Muscle layer of duodenum (tissue), 2 donors: Measurements from ENCODE around the gene GPR39.
"Not testable (repeated sequence)": the region's sequence is repeated elsewhere in the genome, so short reads cannot be mapped to it uniquely, and the experiment has no call there.

Experiments
- H3K27ac ChIP-seq: one replicate; pipeline ENCODE4 v1.7.0; 2013; ENCODE audit warnings: mild to moderate bottlenecking, low read length
- H3K27me3 ChIP-seq: one replicate; pipeline ENCODE4 v1.7.0; 2013; ENCODE audit warnings: low read depth, mild to moderate bottlenecking, control low read depth, low read length
- H3K36me3 ChIP-seq, 2 donors: one replicate each; pipeline ENCODE4 v1.7.0; 2013; ENCODE audit warnings: low read length in 2 of 2, control low read depth in 1 of 2, mild to moderate bottlenecking in 1 of 2; ENCODE audit not compliant: insufficient read depth in 2 of 2, control insufficient read depth in 1 of 2
- H3K4me1 ChIP-seq, 2 donors: one replicate each; pipeline ENCODE4 v1.7.0; 2013; ENCODE audit warnings: low read length in 2 of 2, mild to moderate bottlenecking in 2 of 2, control low read depth in 1 of 2, moderate library complexity in 1 of 2; ENCODE audit not compliant: insufficient read depth in 2 of 2, control insufficient read depth in 1 of 2
- H3K4me3 ChIP-seq, 2 donors: one replicate each; pipeline ENCODE4 v1.7.0; 2013; ENCODE audit warnings: low read length in 2 of 2, low read depth in 1 of 2, mild to moderate bottlenecking in 1 of 2
- H3K9me3 ChIP-seq, 2 donors: one replicate each; pipeline ENCODE4 v1.7.0; 2013; ENCODE audit warnings: low read length in 2 of 2, control low read depth in 1 of 2, mild to moderate bottlenecking in 1 of 2; ENCODE audit not compliant: control insufficient read depth in 1 of 2
- donor health status: healthy.

Gene GPR39

DNA sequence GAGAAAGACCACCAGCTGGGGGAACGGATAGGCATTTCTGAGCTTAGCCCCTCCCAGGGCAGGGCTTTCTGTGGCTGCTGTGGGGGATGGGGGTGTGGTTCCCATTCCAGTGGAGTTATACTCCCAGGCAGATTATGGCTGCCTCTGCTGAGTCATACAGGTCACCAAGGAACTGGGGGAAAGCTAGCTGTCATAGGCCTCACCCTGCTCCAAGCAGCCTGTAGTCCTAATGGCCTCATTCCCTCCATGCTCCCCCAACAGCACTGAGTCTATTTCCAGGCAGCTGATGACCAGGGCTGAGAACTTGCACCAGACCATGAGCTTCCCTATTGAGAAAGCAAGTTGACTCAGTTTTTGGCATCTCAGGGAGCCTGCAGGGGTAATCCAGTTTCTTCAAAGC is 87.1 kb downstream of the GPR39 start:
- Histone ChIP-seq H3K9me3 (peaks cover 7 to 10% of the 10 kb centered on the region in 2 donors), H3K36me3 (no peaks in the 10 kb centered on the region), H3K27me3 (no peaks in the 10 kb centered on the region), H3K27ac (no peak overlapping the region), H3K4me1 (no peaks in the 10 kb centered on the region), H3K4me3 (no peak overlapping the region)

DNA sequence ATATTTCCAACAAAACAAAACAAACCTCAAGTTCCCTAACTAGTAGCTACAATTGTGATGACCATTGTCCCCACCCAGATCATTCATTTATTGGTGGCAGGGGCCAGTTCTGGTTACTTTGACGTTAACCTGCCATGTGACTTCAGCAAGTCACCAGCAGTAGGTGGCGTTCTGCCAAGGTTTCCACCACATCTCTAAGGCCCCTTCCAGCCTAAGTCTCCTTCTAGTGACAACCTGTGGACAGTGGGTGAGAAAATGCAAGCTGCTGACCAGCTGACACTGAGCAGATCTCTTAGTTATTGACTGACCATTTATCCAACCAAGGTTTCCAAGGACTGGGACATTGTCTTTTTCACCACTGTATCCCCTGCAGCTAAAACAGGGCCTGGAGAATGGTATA is 98.4 kb downstream of the GPR39 start:
- H3K27me3 ChIP-seq: no peaks in the 10 kb centered on the region

DNA sequence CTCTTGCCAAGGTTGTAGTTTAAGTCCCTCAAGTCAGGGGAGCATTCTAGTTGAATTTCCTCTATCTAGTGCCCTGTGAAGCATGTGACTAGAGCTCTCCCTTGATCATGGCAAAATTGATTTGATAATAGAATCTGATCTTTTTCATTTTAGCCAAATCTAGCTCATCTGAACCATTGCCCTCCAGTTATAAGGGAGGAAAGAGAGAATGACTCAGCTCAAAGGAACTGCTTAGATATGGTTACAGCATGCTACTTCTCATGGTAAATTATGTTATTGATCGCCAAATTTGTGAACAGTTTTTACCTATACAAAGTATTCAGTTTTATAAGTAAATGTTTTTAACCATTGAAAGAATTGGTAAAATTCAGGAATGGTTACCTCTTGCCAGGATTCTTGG is 100.8 kb downstream of the GPR39 start:
- no peaks in the 10 kb centered on the region for H3K4me1 ChIP-seq
- no peak overlapping the region for H3K27ac ChIP-seq
- no peaks in the 10 kb centered on the region for H3K36me3 ChIP-seq
- no peak overlapping the region for H3K4me3 ChIP-seq
- no peaks in the 10 kb centered on the region for H3K9me3 ChIP-seq
- H3K27me3 ChIP-seq: no peaks in the 10 kb centered on the region

More for the DNA sequence above, 98.4 kb downstream of the GPR39 start:
- Histone ChIP-seq H3K36me3 (no peaks in the 10 kb centered on the region), H3K9me3 (no peaks in the 10 kb centered on the region), H3K4me3 (no peak overlapping the region), H3K4me1 (no peaks in the 10 kb centered on the region), H3K27ac (no peak overlapping the region)

DNA sequence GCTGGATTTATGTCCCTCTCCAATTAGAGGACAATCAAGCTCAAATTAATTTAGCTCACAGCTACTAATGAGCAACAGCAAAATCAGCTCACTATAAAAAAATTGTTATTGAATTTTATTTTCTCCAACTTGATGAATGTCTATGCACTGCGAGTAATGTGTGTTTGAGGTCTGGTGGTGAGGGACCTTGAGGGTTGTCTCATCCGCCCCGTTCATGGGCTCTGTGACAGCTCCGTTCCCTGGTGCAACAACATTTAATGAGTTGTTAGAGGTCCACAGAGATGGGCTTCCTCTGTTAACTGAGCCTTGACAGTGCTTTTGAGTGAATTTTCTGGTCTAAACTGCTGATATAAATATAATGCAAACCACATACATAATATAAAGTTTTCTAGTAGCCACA is 101.7 kb downstream of the GPR39 start:
- no peaks in the 10 kb centered on the region for H3K36me3 ChIP-seq
- H3K4me1 ChIP-seq: no peaks in the 10 kb centered on the region
- no peaks in the 10 kb centered on the region for H3K27me3 ChIP-seq
- H3K27ac ChIP-seq: no peak overlapping the region
- no peaks in the 10 kb centered on the region for H3K9me3 ChIP-seq
- H3K4me3 ChIP-seq: no peak overlapping the region

DNA sequence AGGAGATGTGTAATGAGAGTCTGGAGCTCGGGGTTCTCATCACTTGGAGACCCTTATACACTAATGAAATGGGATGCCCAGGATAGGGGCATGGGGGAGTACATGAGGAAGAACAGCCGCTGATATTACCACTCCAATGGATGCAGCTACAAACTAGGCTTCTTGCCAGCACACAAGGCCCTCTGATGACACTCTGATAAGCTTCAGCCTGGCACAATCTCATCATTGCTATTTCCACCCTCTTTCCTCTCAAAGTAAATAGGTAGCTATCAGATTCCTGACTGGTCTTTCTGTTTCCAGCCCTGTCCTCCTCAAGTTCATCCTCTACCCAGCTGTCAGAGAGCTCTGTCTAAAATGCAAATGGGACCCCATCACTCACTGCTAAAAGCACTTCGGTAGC is 103.0 kb downstream of the GPR39 start:
- H3K27me3 ChIP-seq: no peaks in the 10 kb centered on the region
- H3K4me3 ChIP-seq: no peak overlapping the region
- H3K36me3 ChIP-seq: no peaks in the 10 kb centered on the region
- H3K4me1 ChIP-seq: no peaks in the 10 kb centered on the region
- no peak overlapping the region for H3K27ac ChIP-seq
- H3K9me3 ChIP-seq: no peaks in the 10 kb centered on the region

DNA sequence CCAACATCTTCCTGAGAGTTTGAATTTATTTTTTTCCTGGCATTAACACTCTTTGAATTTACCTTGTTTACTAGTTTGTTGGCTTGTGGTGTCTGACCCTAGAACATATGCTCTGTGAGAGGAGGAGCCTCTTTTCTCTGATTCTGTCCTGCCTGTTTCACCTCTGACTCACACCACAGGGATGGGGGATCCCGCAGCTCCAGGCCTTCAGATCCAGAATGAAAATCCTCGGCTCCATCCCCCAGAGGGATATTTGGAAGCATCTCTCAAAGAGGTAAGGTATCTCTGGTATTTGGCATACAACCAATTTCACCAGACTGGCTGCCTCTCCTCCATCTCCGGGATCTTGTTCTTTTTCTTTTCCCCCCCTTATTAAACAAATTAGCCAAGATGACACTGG is 104.7 kb downstream of the GPR39 start:
- Histone ChIP-seq H3K4me1 (no peaks in the 10 kb centered on the region), H3K9me3 (no peaks in the 10 kb centered on the region), H3K27me3 (no peaks in the 10 kb centered on the region), H3K36me3 (no peaks in the 10 kb centered on the region), H3K4me3 (no peak overlapping the region), H3K27ac (no peak overlapping the region)

DNA sequence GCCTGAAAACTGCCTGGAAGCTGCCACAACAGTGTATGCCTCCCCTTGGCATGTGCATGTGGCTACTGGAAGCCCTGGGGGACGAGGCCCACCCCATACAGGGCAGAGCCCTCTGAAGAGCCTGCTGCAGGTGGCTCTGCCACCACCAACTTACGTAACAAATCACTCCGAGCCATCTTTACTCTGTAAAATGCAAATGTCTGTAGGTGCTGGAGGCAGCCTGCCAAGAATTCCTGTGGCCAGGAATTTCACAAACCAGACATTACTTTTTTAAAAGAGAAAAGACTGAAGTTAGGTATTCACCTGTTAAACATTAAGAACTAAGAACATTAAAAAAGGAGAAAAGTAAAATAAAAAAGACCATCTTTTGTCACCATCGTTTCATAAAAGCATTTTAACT is 106.3 kb downstream of the GPR39 start:
- Histone ChIP-seq H3K27me3 (no peaks in the 10 kb centered on the region), H3K27ac (no peak overlapping the region), H3K4me3 (no peak overlapping the region), H3K9me3 (no peaks in the 10 kb centered on the region), H3K36me3 (no peaks in the 10 kb centered on the region), H3K4me1 (no peaks in the 10 kb centered on the region)

DNA sequence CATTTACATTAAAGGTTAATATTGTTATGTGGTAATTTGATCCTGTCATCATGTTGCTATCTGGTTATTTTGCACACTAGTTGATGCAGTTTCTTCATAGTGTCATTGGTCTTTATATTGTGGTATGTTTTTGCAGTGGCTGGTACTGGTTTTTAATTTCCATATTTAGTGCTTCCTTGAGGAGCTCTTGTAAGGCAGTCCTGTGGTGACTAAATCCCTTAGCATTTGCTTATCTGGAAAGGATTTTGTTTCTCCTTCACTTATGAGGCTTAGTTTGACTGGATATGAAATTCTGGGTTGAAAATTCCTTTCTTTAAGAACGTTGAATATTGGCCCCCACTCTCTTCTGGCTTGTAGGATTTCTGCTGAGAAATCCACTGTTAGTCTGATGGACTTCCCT is 120.5 kb downstream of the GPR39 start:
- not testable (repeated sequence) for H3K4me3 ChIP-seq, H3K27ac ChIP-seq, H3K27me3 ChIP-seq, H3K36me3 ChIP-seq, H3K4me1 ChIP-seq, H3K9me3 ChIP-seq

DNA sequence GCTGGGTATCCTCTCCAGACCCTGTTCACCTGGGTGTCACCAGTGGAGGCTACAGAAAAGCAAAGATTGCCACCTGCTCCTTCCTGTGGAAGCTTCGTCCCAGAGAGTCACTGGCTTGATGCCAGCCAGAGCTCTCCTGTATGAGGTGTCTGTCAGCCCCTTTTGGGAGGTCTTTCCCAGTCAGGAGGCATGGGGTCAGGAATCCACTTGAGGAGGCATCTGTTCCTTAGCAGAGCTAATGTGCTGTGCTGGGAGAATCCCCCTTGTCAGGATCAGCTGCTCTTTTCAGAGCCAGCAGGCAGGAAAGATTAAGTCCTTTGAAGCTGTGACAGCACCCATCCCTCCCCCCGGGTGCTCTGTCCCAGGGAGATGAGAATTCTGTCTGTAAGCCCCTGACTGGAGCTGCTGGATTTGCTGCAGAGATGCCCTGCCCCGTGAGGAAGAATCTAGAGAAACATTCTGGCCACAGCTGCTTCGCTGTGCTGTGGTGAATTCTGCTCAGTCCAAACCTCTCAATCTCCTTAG is 121.8 kb downstream of the GPR39 start:
- Histone ChIP-seq H3K36me3 (no peaks in the 10 kb centered on the region), H3K27me3 (no peaks in the 10 kb centered on the region), H3K9me3 (peaks cover 6% of the 10 kb centered on the region in 2 donors), H3K27ac (no peak overlapping the region), H3K4me1 (no peaks in the 10 kb centered on the region), H3K4me3 (no peak overlapping the region)

DNA sequence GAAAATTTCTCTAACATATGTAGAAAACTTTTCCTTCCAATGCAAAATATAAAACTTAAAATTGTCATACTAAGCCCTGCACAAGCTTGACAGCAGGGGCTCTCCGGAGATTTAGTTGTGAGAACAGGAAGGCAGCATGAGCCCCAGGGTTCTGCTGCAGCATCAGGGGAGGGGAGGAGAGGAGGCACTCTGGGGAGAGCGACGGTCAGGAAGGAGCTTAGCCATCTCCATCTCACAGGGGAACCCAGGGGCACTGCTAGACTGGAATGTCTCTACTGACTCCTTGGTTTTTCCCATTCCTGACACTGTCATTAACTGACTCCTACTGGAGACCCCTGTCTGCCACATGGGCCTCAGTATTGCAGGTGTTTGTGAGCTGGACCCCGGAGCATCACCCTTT is 123.6 kb downstream of the GPR39 start:
- H3K9me3 ChIP-seq: peaks cover 6 to 13% of the 10 kb centered on the region in 2 donors
- H3K27ac ChIP-seq: no peak overlapping the region
- H3K27me3 ChIP-seq: no peaks in the 10 kb centered on the region
- no peaks in the 10 kb centered on the region for H3K36me3 ChIP-seq
- H3K4me3 ChIP-seq: no peak overlapping the region
- no peaks in the 10 kb centered on the region for H3K4me1 ChIP-seq

DNA sequence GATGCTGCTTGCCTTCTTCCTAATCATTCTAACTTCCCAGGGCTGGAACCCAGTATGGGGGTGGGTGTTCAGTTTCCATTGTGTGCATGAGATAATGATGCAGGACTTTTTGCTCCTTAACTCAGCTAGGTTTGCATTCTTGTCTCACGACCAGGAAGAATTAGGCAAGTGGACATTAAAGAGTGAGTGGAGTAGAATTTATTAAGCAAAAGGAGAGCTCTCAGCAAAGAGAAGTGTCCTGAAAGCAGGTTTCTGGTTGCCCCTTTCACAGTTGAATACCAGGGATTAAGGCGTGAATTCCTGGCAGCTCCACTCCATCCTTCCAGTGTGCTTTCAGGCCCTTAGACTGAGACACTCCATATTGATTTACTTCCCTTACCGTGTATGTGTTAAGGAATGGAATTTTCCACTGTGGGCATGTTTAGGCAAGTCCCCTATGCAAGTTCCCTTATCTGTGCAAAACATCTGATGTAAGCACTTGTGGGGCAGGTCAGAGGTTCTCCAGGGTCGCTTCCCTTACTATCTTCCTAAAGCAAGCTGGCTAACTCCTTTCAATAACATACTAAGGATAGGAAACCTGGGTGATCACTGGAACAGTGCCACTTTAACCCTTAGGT is 126.5 kb downstream of the GPR39 start:
- no peak overlapping the region for H3K27ac ChIP-seq
- H3K4me3 ChIP-seq: no peak overlapping the region
- H3K36me3 ChIP-seq: no peaks in the 10 kb centered on the region

DNA sequence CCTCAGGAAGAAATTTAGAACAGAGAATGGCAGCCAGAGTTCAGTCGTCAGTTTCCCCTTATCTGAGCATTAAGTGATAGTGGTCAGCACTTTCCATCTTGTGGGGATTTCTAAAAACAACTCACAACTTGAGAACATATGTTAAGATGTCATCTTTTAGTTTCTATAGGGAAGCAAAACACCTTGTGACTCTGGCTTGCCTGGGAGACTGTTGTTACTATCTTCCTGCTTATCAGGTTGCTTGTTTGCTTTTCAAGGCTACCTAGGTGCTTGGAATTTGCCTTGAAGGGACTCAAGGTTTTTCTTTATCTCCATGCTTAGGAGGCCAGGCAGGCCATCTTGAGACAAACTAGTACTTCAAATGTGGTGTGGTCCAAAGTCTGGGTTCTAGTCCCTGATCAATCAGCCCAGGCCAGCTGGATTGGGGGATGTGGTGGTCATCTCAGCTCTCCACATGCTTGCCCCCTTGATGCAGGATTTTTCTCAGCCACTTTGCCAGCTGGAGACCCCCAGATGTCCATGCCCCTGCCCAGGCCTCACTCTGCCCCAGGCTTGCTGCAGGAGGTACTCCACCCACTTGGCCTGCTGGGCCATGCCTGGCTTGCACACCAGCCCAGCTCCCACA is 127.5 kb downstream of the GPR39 start:
- Histone ChIP-seq H3K4me3 (no peak overlapping the region), H3K36me3 (no peaks in the 10 kb centered on the region), H3K27ac (no peak overlapping the region), H3K4me1 (no peaks in the 10 kb centered on the region), H3K9me3 (peaks cover 6 to 13% of the 10 kb centered on the region in 2 donors), H3K27me3 (no peaks in the 10 kb centered on the region)

More for the DNA sequence above, 126.5 kb downstream of the GPR39 start:
- H3K9me3 ChIP-seq: peaks cover 6 to 13% of the 10 kb centered on the region in 2 donors
- H3K4me1 ChIP-seq: no peaks in the 10 kb centered on the region
- H3K27me3 ChIP-seq: no peaks in the 10 kb centered on the region
